PC-3 (cell line): ENCODE data around the gene IGF1.

Experiments
- EZH2 ChIP-seq: fragments of 300-600 bp; sonication (generic); IDR thresholded peaks from one replicate; pipeline ENCODE4 v1.6.1; 2017; ENCODE audit warnings: antibody characterized with exemption, mild to moderate bottlenecking, low read length; ENCODE audit not compliant: unreplicated experiment
- EZH2phosphoT487 ChIP-seq: fragments of 300-600 bp; sonication (generic); IDR thresholded peaks from 2 replicates; pipeline ENCODE4 v1.6.1; 2018; ENCODE audit warnings: mild to moderate bottlenecking, antibody characterized with exemption, low read length, borderline replicate concordance
- TF ChIP-seq, protein P1 (sequence below): fragments of 300-600 bp; sonication (generic); conservative IDR thresholded peaks from 2 replicates; pipeline ENCODE4 v1.5.1; 2017; ENCODE audit warnings: antibody characterized with exemption, low read depth, mild to moderate bottlenecking, low read length

- TF ChIP-seq EZH2phosphoT487 = no peak
- TF ChIP-seq, protein P1, sequence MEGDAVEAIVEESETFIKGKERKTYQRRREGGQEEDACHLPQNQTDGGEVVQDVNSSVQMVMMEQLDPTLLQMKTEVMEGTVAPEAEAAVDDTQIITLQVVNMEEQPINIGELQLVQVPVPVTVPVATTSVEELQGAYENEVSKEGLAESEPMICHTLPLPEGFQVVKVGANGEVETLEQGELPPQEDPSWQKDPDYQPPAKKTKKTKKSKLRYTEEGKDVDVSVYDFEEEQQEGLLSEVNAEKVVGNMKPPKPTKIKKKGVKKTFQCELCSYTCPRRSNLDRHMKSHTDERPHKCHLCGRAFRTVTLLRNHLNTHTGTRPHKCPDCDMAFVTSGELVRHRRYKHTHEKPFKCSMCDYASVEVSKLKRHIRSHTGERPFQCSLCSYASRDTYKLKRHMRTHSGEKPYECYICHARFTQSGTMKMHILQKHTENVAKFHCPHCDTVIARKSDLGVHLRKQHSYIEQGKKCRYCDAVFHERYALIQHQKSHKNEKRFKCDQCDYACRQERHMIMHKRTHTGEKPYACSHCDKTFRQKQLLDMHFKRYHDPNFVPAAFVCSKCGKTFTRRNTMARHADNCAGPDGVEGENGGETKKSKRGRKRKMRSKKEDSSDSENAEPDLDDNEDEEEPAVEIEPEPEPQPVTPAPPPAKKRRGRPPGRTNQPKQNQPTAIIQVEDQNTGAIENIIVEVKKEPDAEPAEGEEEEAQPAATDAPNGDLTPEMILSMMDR = no peak
- no peak for TF ChIP-seq EZH2
Measured at GRCh38 chr12:102462795-102463465, 17.4 kb downstream of the IGF1 start.
